NB4 (cell line): ENCODE results near the gene PXMP4.

Source experiments
- DNase-seq: peaks from one replicate; pipeline ENCODE4 v3.0.0; 2010; ENCODE audit warnings: low read depth
- H3K4me3 ChIP-seq: one replicate; pipeline ENCODE4 v1.5.1; 2011; ENCODE audit warnings: mild to moderate bottlenecking, low read depth, low read length, moderate library complexity
- CTCF ChIP-seq: IDR thresholded peaks from one replicate; pipeline ENCODE4 v1.5.1; 2012; ENCODE audit warnings: low read depth, low read length
- MAX ChIP-seq: IDR thresholded peaks from 2 replicates; pipeline ENCODE4 v1.6.1; 2011; ENCODE audit warnings: low read depth, low read length
- MYC ChIP-seq: IDR thresholded peaks from 2 replicates; pipeline ENCODE4 v1.6.1; 2011; ENCODE audit warnings: low read depth, low read length
- POLR2A ChIP-seq: IDR thresholded peaks from 2 replicates; pipeline ENCODE4 v1.6.1; 2011; ENCODE audit warnings: mild to moderate bottlenecking; ENCODE audit not compliant: insufficient read length; ENCODE audit errors: extremely low read depth

Gene PXMP4

GRCh38 chr20:33711446-33711738 lies 8.7 kb downstream of the PXMP4 start:
- H3K4me3 ChIP-seq = no peak overlapping the region
- TF ChIP-seq POLR2A (no peak), CTCF (no peak), MAX (no peak), MYC (no peak)
- DNase-seq = no peak

GRCh38 chr20:33710681-33711445 lies 9.2 kb downstream of the PXMP4 start:
- DNase-seq = no peak
- TF ChIP-seq MAX = no peak
- TF ChIP-seq POLR2A = no peak
- TF ChIP-seq CTCF = no peak
- no peak for TF ChIP-seq MYC
- no peak overlapping the region for H3K4me3 ChIP-seq

GRCh38 chr20:33709905-33710541 lies 10.1 kb downstream of the PXMP4 start:
- TF ChIP-seq CTCF = no peak
- no peak for TF ChIP-seq MYC
- TF ChIP-seq MAX = no peak
- no peak for TF ChIP-seq POLR2A
- no peak for DNase-seq
- H3K4me3 ChIP-seq = no peak overlapping the region

GRCh38 chr20:33709398-33709797 lies 10.7 kb downstream of the PXMP4 start:
- TF ChIP-seq POLR2A = no peak
- TF ChIP-seq MYC = no peak
- no peak for TF ChIP-seq CTCF
- TF ChIP-seq MAX = no peak
- DNase-seq = no peak
- H3K4me3 ChIP-seq = no peak overlapping the region

GRCh38 chr20:33707668-33708067 lies 12.4 kb downstream of the PXMP4 start:
- H3K4me3 ChIP-seq = no peak overlapping the region
- TF ChIP-seq MAX (no peak), CTCF (no peak), POLR2A (no peak), MYC (no peak)
- no peak for DNase-seq
